ENCODE data around the gene CCNG1. TPM values are rescaled to one million over a fixed set of nuclear protein-coding genes. Genes with fewer than 3 reads are reported as not detected.

Gene CCNG1
- total RNA-seq, 1 experiment from 2014 or later, result 117 TPM

GRCh38 chr5:163456840-163457239 is 19.4 kb downstream of the CCNG1 start:
- no TSS peak for BruUV-seq (replicated peaks)
- CTCF ChIA-PET, result no interaction called here
- ATAC-seq, result no peak
- POLR2A ChIA-PET, result no interaction called here
- no peak for DNase-seq (ENCODE audit: low read depth, low spot score)
- Histone ChIP-seq H3K4me1 (ENCODE audit: control insufficient read depth, insufficient read depth, low read length) (0 out of 2 replicates have a peak, but pooled peaks cover 6% of the 10 kb centered on the region), H3K27ac (ENCODE audit: low read length) (no peak overlapping the region), H3K9me3 (ENCODE audit: control insufficient read depth, insufficient read depth, low read depth, low read length) (no peaks in the 10 kb centered on the region), H3K36me3 (ENCODE audit: control insufficient read depth, insufficient read depth, low read length) (peaks cover 34% of the 10 kb centered on the region), H3K27me3 (ENCODE audit: control insufficient read depth, insufficient read depth, low read length) (no peaks in the 10 kb centered on the region), H3K4me3 (ENCODE audit: low read depth in 2 of 2, low read length in 2 of 2) (no peak overlapping the region)
- intact Hi-C loops (cut with micrococcal nuclease; ENCODE audit: unreplicated experiment), result no loop called here
- TF ChIP-seq SIN3A (IDR thresholded peaks at IDR 0.05; ENCODE audit: borderline replicate concordance, insufficient read depth, low read depth, low read length) (no peak), CTCF (IDR thresholded peaks at IDR 0.05) (no peak), TCF7L2 (IDR thresholded peaks at IDR 0.05; ENCODE audit: low read depth, low read length) (no peak), POLR2AphosphoS5 (IDR thresholded peaks at IDR 0.05; ENCODE audit: low read depth, low read length) (no peak)
- TF ChIP-seq, protein P1, sequence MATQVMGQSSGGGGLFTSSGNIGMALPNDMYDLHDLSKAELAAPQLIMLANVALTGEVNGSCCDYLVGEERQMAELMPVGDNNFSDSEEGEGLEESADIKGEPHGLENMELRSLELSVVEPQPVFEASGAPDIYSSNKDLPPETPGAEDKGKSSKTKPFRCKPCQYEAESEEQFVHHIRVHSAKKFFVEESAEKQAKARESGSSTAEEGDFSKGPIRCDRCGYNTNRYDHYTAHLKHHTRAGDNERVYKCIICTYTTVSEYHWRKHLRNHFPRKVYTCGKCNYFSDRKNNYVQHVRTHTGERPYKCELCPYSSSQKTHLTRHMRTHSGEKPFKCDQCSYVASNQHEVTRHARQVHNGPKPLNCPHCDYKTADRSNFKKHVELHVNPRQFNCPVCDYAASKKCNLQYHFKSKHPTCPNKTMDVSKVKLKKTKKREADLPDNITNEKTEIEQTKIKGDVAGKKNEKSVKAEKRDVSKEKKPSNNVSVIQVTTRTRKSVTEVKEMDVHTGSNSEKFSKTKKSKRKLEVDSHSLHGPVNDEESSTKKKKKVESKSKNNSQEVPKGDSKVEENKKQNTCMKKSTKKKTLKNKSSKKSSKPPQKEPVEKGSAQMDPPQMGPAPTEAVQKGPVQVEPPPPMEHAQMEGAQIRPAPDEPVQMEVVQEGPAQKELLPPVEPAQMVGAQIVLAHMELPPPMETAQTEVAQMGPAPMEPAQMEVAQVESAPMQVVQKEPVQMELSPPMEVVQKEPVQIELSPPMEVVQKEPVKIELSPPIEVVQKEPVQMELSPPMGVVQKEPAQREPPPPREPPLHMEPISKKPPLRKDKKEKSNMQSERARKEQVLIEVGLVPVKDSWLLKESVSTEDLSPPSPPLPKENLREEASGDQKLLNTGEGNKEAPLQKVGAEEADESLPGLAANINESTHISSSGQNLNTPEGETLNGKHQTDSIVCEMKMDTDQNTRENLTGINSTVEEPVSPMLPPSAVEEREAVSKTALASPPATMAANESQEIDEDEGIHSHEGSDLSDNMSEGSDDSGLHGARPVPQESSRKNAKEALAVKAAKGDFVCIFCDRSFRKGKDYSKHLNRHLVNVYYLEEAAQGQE (IDR thresholded peaks at IDR 0.05; ENCODE audit: insufficient read depth in 1 of 2, low read depth in 2 of 2, low read length in 1 of 2), result no peak
- in situ Hi-C loops (cut with HindIII; ENCODE audit: low pct_unique_long_range_greater_than_20kb, low sequenced_read_pairs), result no loop called here

DNA sequence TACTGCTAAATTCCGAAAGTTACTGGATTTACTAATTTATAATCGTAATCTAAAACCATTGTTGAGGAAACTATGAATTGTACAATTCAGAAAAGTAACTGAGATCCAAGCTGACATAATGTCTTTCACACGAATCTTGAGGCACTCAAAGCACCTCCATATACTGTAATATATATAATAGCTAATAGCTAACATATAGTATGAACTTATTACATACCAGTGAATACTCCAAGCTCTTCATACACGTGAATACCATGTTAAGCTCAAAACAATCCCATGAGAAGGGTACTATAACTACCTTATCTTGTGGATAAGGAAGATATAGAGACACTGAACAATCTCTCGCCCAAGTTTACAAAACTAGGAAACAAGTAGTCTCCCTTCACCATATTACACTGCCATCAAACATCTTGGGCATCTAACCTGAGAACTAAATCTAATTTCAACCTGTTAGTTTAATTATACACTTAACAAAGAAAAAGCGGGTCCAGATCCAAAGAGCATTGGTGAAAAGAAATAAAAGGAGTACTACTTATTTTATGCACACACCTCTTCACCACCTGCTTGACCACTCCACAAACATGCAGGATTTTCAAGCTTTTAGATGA is 21.5 kb downstream of the CCNG1 start:
- no peak for DNase-seq (ENCODE audit: low read depth, low spot score)
- ChIA-PET POLR2A (interaction anchor here (0.7 kb wide), 1 partner anchor 1616 kb away, joined by 3 read pairs; no protein-coding TSS in a partner anchor), CTCF (no interaction called here)
- peaks cover 19% of the 10 kb centered on the region; the same call in 1 of the 2 replicates for H3K4me1 ChIP-seq (ENCODE audit: control insufficient read depth, insufficient read depth, low read length)
- peak overlapping the region; percentile 99 for H3K27ac ChIP-seq (ENCODE audit: low read length)
- no peaks in the 10 kb centered on the region for H3K27me3 ChIP-seq (ENCODE audit: control insufficient read depth, insufficient read depth, low read length)
- H3K9me3 ChIP-seq (ENCODE audit: control insufficient read depth, insufficient read depth, low read depth, low read length), result no peaks in the 10 kb centered on the region
- H3K36me3 ChIP-seq (ENCODE audit: control insufficient read depth, insufficient read depth, low read length), result peaks cover 24% of the 10 kb centered on the region
- in situ Hi-C loops (cut with HindIII; ENCODE audit: low pct_unique_long_range_greater_than_20kb, low sequenced_read_pairs), result no loop called here
- TF ChIP-seq POLR2AphosphoS5 (IDR thresholded peaks at IDR 0.05; ENCODE audit: low read depth, low read length), result no peak
- TF ChIP-seq TCF7L2 (IDR thresholded peaks at IDR 0.05; ENCODE audit: low read depth, low read length), result no peak
- TF ChIP-seq SIN3A (IDR thresholded peaks at IDR 0.05; ENCODE audit: borderline replicate concordance, insufficient read depth, low read depth, low read length), result no peak
- TF ChIP-seq CTCF (IDR thresholded peaks at IDR 0.05), result no peak
- TF ChIP-seq, protein P1 (IDR thresholded peaks at IDR 0.05; ENCODE audit: insufficient read depth in 1 of 2, low read depth in 2 of 2, low read length in 1 of 2), result no peak
- intact Hi-C loops (cut with micrococcal nuclease; ENCODE audit: unreplicated experiment), result no loop called here
- TSS peak; percentile 81 for BruUV-seq (replicated peaks)
- H3K4me3 ChIP-seq (ENCODE audit: low read depth in 2 of 2, low read length in 2 of 2), result peak overlapping the region; percentile 88 to 98
- ATAC-seq, result no peak

Measured in Panc1 (cell line).